Esophagus muscularis mucosa (tissue), 4 donors: Measurements from ENCODE around the gene QKI. TPM values are rescaled to one million over a fixed set of nuclear protein-coding genes. Genes with fewer than 3 reads are reported as not detected.

Experiments
- DNase-seq: peaks from one replicate; pipeline ENCODE4 v3.0.0-alpha.2; 2017; ENCODE audit errors: extremely low spot score
- H3K27ac ChIP-seq, 4 donors: fragments of 200-600 bp; sonication (generic); replicated peaks in 1 of 4; 1 replicate in 3 of 4; 2 replicates in 1 of 4; pipeline ENCODE4 v1.5.1; 2016 to 2019; ENCODE audit warnings: mild to moderate bottlenecking in 1 of 4
- H3K27me3 ChIP-seq, 4 donors: fragments of 200-600 bp; sonication (generic); one replicate each; pipeline versions ENCODE4 v1.5.1 to v1.6.0; 2016 to 2019
- H3K36me3 ChIP-seq, 4 donors: fragments of 200-600 bp; sonication (generic); one replicate each; pipeline ENCODE4 v1.5.1; 2016 to 2019
- H3K4me1 ChIP-seq, 4 donors: fragments of 200-600 bp; sonication (generic); one replicate each; pipeline ENCODE4 v1.5.1; 2016 to 2019
- H3K4me3 ChIP-seq, 4 donors: fragments of 200-600 bp; sonication (generic); 1 replicate in 2 of 4; 2 replicates in 2 of 4; pipeline ENCODE4 v1.5.1; 2016 to 2019; ENCODE audit warnings: mild to moderate bottlenecking in 4 of 4, moderate library complexity in 1 of 4
- H3K9me3 ChIP-seq, 4 donors: fragments of 200-600 bp; sonication (generic); 1 replicate in 3 of 4; 2 replicates in 1 of 4; pipeline ENCODE4 v1.5.1; 2016 to 2019
- CTCF ChIP-seq, 3 experiments: fragments of 200-600 bp in 2 of 3; fragments of 450-650 bp in 1 of 3; sonication (generic) in 2 of 3; IDR thresholded peaks; one replicate each; pipeline ENCODE4 v1.5.1; 2017 to 2019; ENCODE audit warnings: antibody characterized with exemption in 3 of 3, mild to moderate bottlenecking in 2 of 3, moderate library complexity in 1 of 3
- EP300 ChIP-seq: sonication (generic); formaldehyde crosslinking; IDR thresholded peaks from one replicate; pipeline ENCODE4 v1.6.1; 2017; ENCODE audit warnings: antibody characterized with exemption
- POLR2A ChIP-seq: fragments of 450-650 bp; IDR thresholded peaks from one replicate; pipeline ENCODE4 v1.6.1; 2017; ENCODE audit warnings: antibody characterized with exemption, moderate library complexity, mild to moderate bottlenecking, low read depth
- POLR2AphosphoS5 ChIP-seq, 2 donors: sonication (generic); formaldehyde crosslinking; IDR thresholded peaks; one replicate each; pipeline ENCODE4 v1.6.1; 2017; ENCODE audit warnings: antibody characterized with exemption in 2 of 2
- WGBS: methylation state at CpG from one replicate; pipeline ENCODE4 v1.1.5; 2018; 5-methylcytosine and 5-hydroxymethylcytosine counted together
- intact Hi-C: fragments of 100-400 bp; cut with DNase I; formaldehyde crosslinking; loops from one replicate; pipeline ENCODE4 v1.15.1; 2023
- total RNA-seq, 4 donors: library from RNA; depleted of rRNA; stranded (reverse); fragments of >200 nt; gene quantifications; one replicate each; pipeline versions ENCODE4 v1.1.0 to v1.2.1, GENCODE V29; 2016

QKI gene
- total RNA-seq, 4 donors from 2014 or later, result 176 to 290 (median 237) TPM

GRCh38 chr6:163599684-163600083 lies 185.2 kb downstream of the QKI start:
- H3K27ac ChIP-seq, result no peak overlapping the region
- 96% methylated on average over 2 of the region's 2 CpGs for WGBS
- intact Hi-C loops, result no loop called here
- peak; percentile 66 for DNase-seq
- no peak overlapping the region for H3K4me3 ChIP-seq
- H3K4me1 ChIP-seq, result no peaks in the 10 kb centered on the region
- TF ChIP-seq EP300 (no peak), POLR2A (no peak), POLR2AphosphoS5 (IDR thresholded peaks at IDR 0.05) (no peak), CTCF (IDR thresholded peaks at IDR 0.05) (no peak)
- H3K36me3 ChIP-seq, result no peaks in the 10 kb centered on the region
- no peaks in the 10 kb centered on the region for H3K27me3 ChIP-seq
- H3K9me3 ChIP-seq, result peaks cover 0 to 5% (median 0%) of the 10 kb centered on the region in 4 donors

- TF ChIP-seq POLR2AphosphoS5 (IDR thresholded peaks at IDR 0.05) (no peak), POLR2A (no peak), CTCF (IDR thresholded peaks at IDR 0.05) (no peak), EP300 (no peak)
- Histone ChIP-seq H3K27me3 (no peaks in the 10 kb centered on the region), H3K36me3 (no peaks in the 10 kb centered on the region), H3K4me1 (no peaks in the 10 kb centered on the region), H3K27ac (no peak overlapping the region), H3K4me3 (no peak overlapping the region), H3K9me3 (peaks cover 0 to 5% (median 0%) of the 10 kb centered on the region in 4 donors)
- intact Hi-C loops, result no loop called here
- peak; percentile 55 for DNase-seq
- WGBS, result 84% methylated on average over 3 of the region's 5 CpGs
Measured at GRCh38 chr6:163600331-163600730, 185.8 kb downstream of the QKI start.

GRCh38 chr6:163600781-163601180 lies 186.3 kb downstream of the QKI start:
- DNase-seq, result peak; percentile 37
- 91% methylated on average over 9 of the region's 9 CpGs for WGBS
- Histone ChIP-seq H3K9me3 (peaks cover 0 to 5% (median 0%) of the 10 kb centered on the region in 4 donors), H3K4me3 (no peak overlapping the region), H3K36me3 (no peaks in the 10 kb centered on the region), H3K4me1 (no peaks in the 10 kb centered on the region), H3K27ac (no peak overlapping the region), H3K27me3 (no peaks in the 10 kb centered on the region)
- TF ChIP-seq CTCF (IDR thresholded peaks at IDR 0.05) (no peak), POLR2AphosphoS5 (IDR thresholded peaks at IDR 0.05) (no peak), POLR2A (no peak), EP300 (no peak)
- intact Hi-C loops, result no loop called here

- Histone ChIP-seq H3K36me3 (no peaks in the 10 kb centered on the region), H3K9me3 (no peaks in the 10 kb centered on the region), H3K4me1 (no peaks in the 10 kb centered on the region), H3K27me3 (no peaks in the 10 kb centered on the region), H3K27ac (no peak overlapping the region), H3K4me3 (no peak overlapping the region)
- intact Hi-C loops, result no loop called here
- TF ChIP-seq POLR2AphosphoS5 (IDR thresholded peaks at IDR 0.05), result no peak
- no peak for TF ChIP-seq EP300
- no peak for TF ChIP-seq POLR2A
- TF ChIP-seq CTCF (IDR thresholded peaks at IDR 0.05), result no peak
- DNase-seq, result no peak
- WGBS, result 92% methylated on average over 14 of the region's 14 CpGs
Measured at GRCh38 chr6:163602851-163603250, 188.3 kb downstream of the QKI start.

- TF ChIP-seq EP300 (no peak), POLR2A (no peak), POLR2AphosphoS5 (IDR thresholded peaks at IDR 0.05) (no peak), CTCF (IDR thresholded peaks at IDR 0.05) (no peak)
- H3K4me1 ChIP-seq, result no peaks in the 10 kb centered on the region
- no peaks in the 10 kb centered on the region for H3K36me3 ChIP-seq
- no peak overlapping the region for H3K4me3 ChIP-seq
- WGBS, result 86% methylated on average over 2 of the region's 2 CpGs
- H3K9me3 ChIP-seq, result no peaks in the 10 kb centered on the region
- intact Hi-C loops, result no loop called here
- no peak overlapping the region for H3K27ac ChIP-seq
- no peak for DNase-seq
- no peaks in the 10 kb centered on the region for H3K27me3 ChIP-seq
Measured at GRCh38 chr6:163603395-163603794, 188.9 kb downstream of the QKI start.
